H1 (cell line): ENCODE data around the gene ENTPD2.

Experiments used
- BCL11A ChIP-seq, 2 experiments: IDR thresholded peaks; one replicate each; pipeline ENCODE4 v1.6.1; 2011; ENCODE audit warnings: low read depth in 2 of 2, low read length in 2 of 2, mild to moderate bottlenecking in 2 of 2
- EGR1 ChIP-seq: IDR thresholded peaks from 2 replicates; pipeline ENCODE4 v1.6.1; 2011; ENCODE audit warnings: low read depth, low read length, borderline replicate concordance
- HDAC2 ChIP-seq, 2 experiments: fragments of 300-600 bp in 1 of 2; sonication (generic) in 1 of 2; IDR thresholded peaks; 2 replicates each; pipeline ENCODE4 v1.6.1; 2011 to 2012; ENCODE audit warnings: low read depth in 2 of 2, low read length in 2 of 2, mild to moderate bottlenecking in 2 of 2, moderate library complexity in 2 of 2, borderline replicate concordance in 1 of 2, inconsistent platforms in 1 of 2
- JUND ChIP-seq: IDR thresholded peaks from 2 replicates; pipeline ENCODE4 v1.6.1; 2011; ENCODE audit warnings: mild to moderate bottlenecking, improper control_type of control experiment, low read length
- POU5F1 ChIP-seq: IDR thresholded peaks from 2 replicates; pipeline ENCODE4 v1.6.1; 2011; ENCODE audit warnings: low read depth, mild to moderate bottlenecking, low read length, moderate library complexity
- ZNF274 ChIP-seq: IDR thresholded peaks from 2 replicates; pipeline ENCODE4 v1.7.0; 2012; ENCODE audit warnings: low read length, borderline replicate concordance; ENCODE audit errors: extremely low read depth
- TF ChIP-seq, protein P1 (sequence below): IDR thresholded peaks from 2 replicates; pipeline ENCODE4 v1.6.1; 2011; ENCODE audit warnings: low read depth, mild to moderate bottlenecking, low read length; ENCODE audit not compliant: insufficient read depth
- TF ChIP-seq, protein P2 (sequence below): IDR thresholded peaks from 2 replicates; pipeline ENCODE4 v1.6.1; 2012; ENCODE audit warnings: inconsistent platforms
- TF ChIP-seq, protein P3 (sequence below), 3 experiments: IDR thresholded peaks; 1 replicate in 2 of 3; 2 replicates in 1 of 3; pipeline versions ENCODE4 v1.5.1 to v1.6.1; 2011; ENCODE audit warnings: low read length in 3 of 3, mild to moderate bottlenecking in 3 of 3, inconsistent platforms in 2 of 3, low read depth in 1 of 3, moderate library complexity in 1 of 3; ENCODE audit not compliant: insufficient read depth in 1 of 3; ENCODE audit errors: control extremely low read depth in 1 of 3

DNA sequence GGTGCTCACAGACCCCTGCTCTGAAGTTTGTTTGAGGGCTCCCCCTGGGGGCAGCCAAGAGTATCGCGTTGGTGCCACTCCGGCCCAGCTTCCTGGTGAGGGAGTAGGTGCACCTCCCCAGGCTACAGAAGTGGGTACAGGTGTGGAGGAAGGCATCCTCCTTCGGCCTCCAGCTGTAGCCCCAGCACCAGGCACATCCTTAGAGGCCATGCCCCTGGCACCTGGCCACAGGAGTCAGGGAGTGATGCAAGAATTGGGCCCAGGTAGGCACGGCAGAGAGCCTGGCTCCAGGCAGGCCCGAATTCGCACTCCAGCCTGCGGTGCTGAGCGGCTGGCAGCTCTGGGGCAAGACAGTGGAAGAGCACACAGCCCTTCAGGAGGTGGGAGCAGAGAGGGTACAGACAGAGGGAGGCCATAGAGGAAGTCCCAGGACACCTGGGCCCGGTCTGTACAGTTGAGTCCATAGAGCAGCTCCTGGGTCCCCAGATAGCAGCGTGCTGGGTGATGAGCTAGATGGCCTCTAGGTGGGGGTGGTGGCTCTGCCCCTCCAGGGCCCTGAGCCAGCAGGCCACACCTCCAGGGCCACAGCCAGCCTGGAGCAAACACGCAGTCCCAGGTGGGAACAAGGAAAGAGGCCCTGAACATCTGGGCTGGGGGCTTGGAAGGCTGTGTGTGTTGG is 14.1 kb upstream of the ENTPD2 start:
- TF ChIP-seq, protein P1, sequence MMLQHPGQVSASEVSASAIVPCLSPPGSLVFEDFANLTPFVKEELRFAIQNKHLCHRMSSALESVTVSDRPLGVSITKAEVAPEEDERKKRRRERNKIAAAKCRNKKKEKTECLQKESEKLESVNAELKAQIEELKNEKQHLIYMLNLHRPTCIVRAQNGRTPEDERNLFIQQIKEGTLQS = no peak
- TF ChIP-seq HDAC2 (IDR thresholded peaks at IDR 0.05; ENCODE audit: borderline replicate concordance in 1 of 2, low read depth in 2 of 2, low read length in 2 of 2) (0 out of 4 replicates have a peak, but pooled peaks of 1 of the 2 experiments have one; percentile 15), POU5F1 (no peak), ZNF274 (no peak), BCL11A (IDR thresholded peaks at IDR 0.05; ENCODE audit: low read depth in 2 of 2, low read length in 2 of 2) (no peak), JUND (no peak), EGR1 (no peak)
- TF ChIP-seq, protein P2, sequence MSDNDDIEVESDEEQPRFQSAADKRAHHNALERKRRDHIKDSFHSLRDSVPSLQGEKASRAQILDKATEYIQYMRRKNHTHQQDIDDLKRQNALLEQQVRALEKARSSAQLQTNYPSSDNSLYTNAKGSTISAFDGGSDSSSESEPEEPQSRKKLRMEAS = 0 out of 2 replicates have a peak, but pooled peaks have one; percentile 32
- TF ChIP-seq, protein P3, sequence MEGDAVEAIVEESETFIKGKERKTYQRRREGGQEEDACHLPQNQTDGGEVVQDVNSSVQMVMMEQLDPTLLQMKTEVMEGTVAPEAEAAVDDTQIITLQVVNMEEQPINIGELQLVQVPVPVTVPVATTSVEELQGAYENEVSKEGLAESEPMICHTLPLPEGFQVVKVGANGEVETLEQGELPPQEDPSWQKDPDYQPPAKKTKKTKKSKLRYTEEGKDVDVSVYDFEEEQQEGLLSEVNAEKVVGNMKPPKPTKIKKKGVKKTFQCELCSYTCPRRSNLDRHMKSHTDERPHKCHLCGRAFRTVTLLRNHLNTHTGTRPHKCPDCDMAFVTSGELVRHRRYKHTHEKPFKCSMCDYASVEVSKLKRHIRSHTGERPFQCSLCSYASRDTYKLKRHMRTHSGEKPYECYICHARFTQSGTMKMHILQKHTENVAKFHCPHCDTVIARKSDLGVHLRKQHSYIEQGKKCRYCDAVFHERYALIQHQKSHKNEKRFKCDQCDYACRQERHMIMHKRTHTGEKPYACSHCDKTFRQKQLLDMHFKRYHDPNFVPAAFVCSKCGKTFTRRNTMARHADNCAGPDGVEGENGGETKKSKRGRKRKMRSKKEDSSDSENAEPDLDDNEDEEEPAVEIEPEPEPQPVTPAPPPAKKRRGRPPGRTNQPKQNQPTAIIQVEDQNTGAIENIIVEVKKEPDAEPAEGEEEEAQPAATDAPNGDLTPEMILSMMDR (IDR thresholded peaks at IDR 0.05; ENCODE audit: control extremely low read depth in 1 of 3, insufficient read depth in 1 of 3, low read depth in 1 of 3, low read length in 3 of 3) = peak in 2 of 3 experiments; percentile 84 to 86; a peak in 3 of 4 replicates
